B cell (primary cell): ENCODE measurements around the gene PTPRG.

Experiments used
- CTCF ChIP-seq: fragments of 200-600 bp; IDR thresholded peaks from one replicate; pipeline ENCODE4 v1.8.0; 2022; ENCODE audit warnings: antibody characterized with exemption, mild to moderate bottlenecking
- EZH2 ChIP-seq: IDR thresholded peaks from 2 replicates; pipeline ENCODE4 v1.6.1; 2012; ENCODE audit warnings: borderline replicate concordance, low read depth, mild to moderate bottlenecking, moderate library complexity, low read length; ENCODE audit not compliant: insufficient read depth, poor library complexity, severe bottlenecking

GRCh38 chr3:61947456-61947855 lies 386.1 kb downstream of the PTPRG start:
- no peak for TF ChIP-seq CTCF
- no peak for TF ChIP-seq EZH2
